Fibroblast of lung (primary cell): ENCODE measurements around the gene APOBEC3A. TPM values are rescaled to one million over a fixed set of nuclear protein-coding genes. Genes with fewer than 3 reads are reported as not detected.

Experiments used
- DNase-seq, 2 donors: peaks; one replicate each; pipeline versions ENCODE4 v3.0.0 to v3.0.0-alpha.2; 2010; ENCODE audit warnings: low read depth in 2 of 2
- H2AFZ ChIP-seq: 2 replicates; pipeline ENCODE4 v1.5.1; 2012; ENCODE audit warnings: low read length, control low read depth, inconsistent platforms
- H3K27ac ChIP-seq: 2 replicates; pipeline ENCODE4 v1.5.1; 2011; ENCODE audit warnings: low read length, control low read depth; ENCODE audit not compliant: insufficient read depth
- H3K27me3 ChIP-seq: 2 replicates; pipeline ENCODE4 v1.5.1; 2011; ENCODE audit warnings: mild to moderate bottlenecking, low read length; ENCODE audit not compliant: control insufficient read depth, insufficient read depth
- H3K36me3 ChIP-seq: 2 replicates; pipeline ENCODE4 v1.5.1; 2011; ENCODE audit warnings: low read length; ENCODE audit not compliant: control insufficient read depth, insufficient read depth
- H3K4me1 ChIP-seq: 2 replicates; pipeline ENCODE4 v1.5.1; 2011; ENCODE audit warnings: low read length; ENCODE audit not compliant: control insufficient read depth, insufficient read depth; ENCODE audit errors: extremely low read depth
- H3K4me2 ChIP-seq: 2 replicates; pipeline ENCODE4 v1.5.1; 2011; ENCODE audit warnings: low read length, control low read depth; ENCODE audit not compliant: insufficient read depth; ENCODE audit errors: extremely low read depth
- H3K4me3 ChIP-seq, 4 experiments: fragments of 200-600 bp in 1 of 4; sonication (generic) in 1 of 4; replicated peaks in 1 of 4; 2 replicates each; pipeline ENCODE4 v1.5.1; 2011 to 2016; ENCODE audit warnings: low read length in 4 of 4, low read depth in 3 of 4, mild to moderate bottlenecking in 3 of 4, control low read depth in 2 of 4, inconsistent platforms in 1 of 4, mixed read lengths in 1 of 4; ENCODE audit not compliant: insufficient read depth in 1 of 4; ENCODE audit errors: control extremely low read depth in 1 of 4
- H3K79me2 ChIP-seq: 2 replicates; pipeline ENCODE4 v1.5.1; 2012; ENCODE audit warnings: mild to moderate bottlenecking, low read length, inconsistent platforms; ENCODE audit not compliant: control insufficient read depth, insufficient read depth
- H3K9ac ChIP-seq: 2 replicates; pipeline ENCODE4 v1.5.1; 2011; ENCODE audit warnings: mild to moderate bottlenecking, low read length, control low read depth; ENCODE audit not compliant: insufficient read depth
- H3K9me3 ChIP-seq: 2 replicates; pipeline ENCODE4 v1.5.1; 2012; ENCODE audit warnings: low read depth, low read length; ENCODE audit not compliant: control insufficient read depth, insufficient read depth
- H4K20me1 ChIP-seq: 2 replicates; pipeline ENCODE4 v1.5.1; 2011; ENCODE audit warnings: low read length; ENCODE audit not compliant: control insufficient read depth, insufficient read depth; ENCODE audit errors: extremely low read depth
- EZH2 ChIP-seq: IDR thresholded peaks from 2 replicates; pipeline ENCODE4 v1.5.1; 2012; ENCODE audit warnings: low read length, control low read depth, mild to moderate bottlenecking; ENCODE audit errors: missing control alignments
- polyA plus RNA-seq, 2 donors: library from polyadenylated mRNA; depleted of rRNA in 1 of 2; stranded (reverse) in 1 of 2; unstranded in 1 of 2; fragments of >200 nt; gene quantifications; 2 replicates each; pipeline ENCODE4 v1.2.1, GENCODE V29; 2011 to 2012; ENCODE audit warnings: missing spikeins in 1 of 2
- total RNA-seq: library from RNA; depleted of rRNA; stranded (reverse); fragments of >200 nt; gene quantifications from 2 replicates; pipeline ENCODE4 v1.2.1, GENCODE V29; 2014
- TF ChIP-seq, protein P1 (sequence below), 2 donors: IDR thresholded peaks in 1 of 2; conservative IDR thresholded peaks in 1 of 2; 1 replicate in 1 of 2; 2 replicates in 1 of 2; pipeline ENCODE4 v1.5.1; 2011 to 2012; ENCODE audit warnings: low read length in 2 of 2, control low read depth in 1 of 2, inconsistent platforms in 1 of 2, low read depth in 1 of 2, mild to moderate bottlenecking in 1 of 2

The APOBEC3A gene
- total and polyA plus RNA-seq, 2 donors (not counting 1 experiment from before 2014, with no cell fraction given), result not detected

GRCh38 chr22:38966380-38966702 is 8.9 kb downstream of the APOBEC3A start:
- H4K20me1 ChIP-seq, result no peaks in the 10 kb centered on the region
- no peak for TF ChIP-seq EZH2
- TF ChIP-seq, protein P1, sequence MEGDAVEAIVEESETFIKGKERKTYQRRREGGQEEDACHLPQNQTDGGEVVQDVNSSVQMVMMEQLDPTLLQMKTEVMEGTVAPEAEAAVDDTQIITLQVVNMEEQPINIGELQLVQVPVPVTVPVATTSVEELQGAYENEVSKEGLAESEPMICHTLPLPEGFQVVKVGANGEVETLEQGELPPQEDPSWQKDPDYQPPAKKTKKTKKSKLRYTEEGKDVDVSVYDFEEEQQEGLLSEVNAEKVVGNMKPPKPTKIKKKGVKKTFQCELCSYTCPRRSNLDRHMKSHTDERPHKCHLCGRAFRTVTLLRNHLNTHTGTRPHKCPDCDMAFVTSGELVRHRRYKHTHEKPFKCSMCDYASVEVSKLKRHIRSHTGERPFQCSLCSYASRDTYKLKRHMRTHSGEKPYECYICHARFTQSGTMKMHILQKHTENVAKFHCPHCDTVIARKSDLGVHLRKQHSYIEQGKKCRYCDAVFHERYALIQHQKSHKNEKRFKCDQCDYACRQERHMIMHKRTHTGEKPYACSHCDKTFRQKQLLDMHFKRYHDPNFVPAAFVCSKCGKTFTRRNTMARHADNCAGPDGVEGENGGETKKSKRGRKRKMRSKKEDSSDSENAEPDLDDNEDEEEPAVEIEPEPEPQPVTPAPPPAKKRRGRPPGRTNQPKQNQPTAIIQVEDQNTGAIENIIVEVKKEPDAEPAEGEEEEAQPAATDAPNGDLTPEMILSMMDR (conservative IDR thresholded peaks at IDR 0.05 in 1 of 2, IDR thresholded peaks at IDR 0.05 in 1 of 2; ENCODE audit: low read depth in 1 of 2, low read length in 2 of 2), result no peak
- no peaks in the 10 kb centered on the region for H3K36me3 ChIP-seq
- DNase-seq, result no peak
- H3K4me2 ChIP-seq, result no peak overlapping the region
- no peaks in the 10 kb centered on the region for H3K79me2 ChIP-seq
- no peak overlapping the region for H2AFZ ChIP-seq
- no peak overlapping the region for H3K4me3 ChIP-seq
- no peaks in the 10 kb centered on the region for H3K4me1 ChIP-seq
- no peaks in the 10 kb centered on the region for H3K9me3 ChIP-seq
- H3K9ac ChIP-seq, result no peak overlapping the region
- H3K27me3 ChIP-seq, result peaks cover 7% of the 10 kb centered on the region
- no peak overlapping the region for H3K27ac ChIP-seq

- Histone ChIP-seq H3K27me3 (peaks cover 8% of the 10 kb centered on the region), H3K4me2 (no peak overlapping the region), H4K20me1 (no peaks in the 10 kb centered on the region), H3K9ac (no peak overlapping the region), H3K36me3 (no peaks in the 10 kb centered on the region), H3K79me2 (no peaks in the 10 kb centered on the region), H2AFZ (no peak overlapping the region), H3K4me3 (no peak overlapping the region), H3K9me3 (no peaks in the 10 kb centered on the region), H3K4me1 (no peaks in the 10 kb centered on the region), H3K27ac (no peak overlapping the region)
- DNase-seq, result no peak
- TF ChIP-seq EZH2, result no peak
- TF ChIP-seq, protein P1 (conservative IDR thresholded peaks at IDR 0.05 in 1 of 2, IDR thresholded peaks at IDR 0.05 in 1 of 2; ENCODE audit: low read depth in 1 of 2, low read length in 2 of 2), result no peak
Measured at GRCh38 chr22:38966942-38967341, 9.5 kb downstream of the APOBEC3A start.

DNA sequence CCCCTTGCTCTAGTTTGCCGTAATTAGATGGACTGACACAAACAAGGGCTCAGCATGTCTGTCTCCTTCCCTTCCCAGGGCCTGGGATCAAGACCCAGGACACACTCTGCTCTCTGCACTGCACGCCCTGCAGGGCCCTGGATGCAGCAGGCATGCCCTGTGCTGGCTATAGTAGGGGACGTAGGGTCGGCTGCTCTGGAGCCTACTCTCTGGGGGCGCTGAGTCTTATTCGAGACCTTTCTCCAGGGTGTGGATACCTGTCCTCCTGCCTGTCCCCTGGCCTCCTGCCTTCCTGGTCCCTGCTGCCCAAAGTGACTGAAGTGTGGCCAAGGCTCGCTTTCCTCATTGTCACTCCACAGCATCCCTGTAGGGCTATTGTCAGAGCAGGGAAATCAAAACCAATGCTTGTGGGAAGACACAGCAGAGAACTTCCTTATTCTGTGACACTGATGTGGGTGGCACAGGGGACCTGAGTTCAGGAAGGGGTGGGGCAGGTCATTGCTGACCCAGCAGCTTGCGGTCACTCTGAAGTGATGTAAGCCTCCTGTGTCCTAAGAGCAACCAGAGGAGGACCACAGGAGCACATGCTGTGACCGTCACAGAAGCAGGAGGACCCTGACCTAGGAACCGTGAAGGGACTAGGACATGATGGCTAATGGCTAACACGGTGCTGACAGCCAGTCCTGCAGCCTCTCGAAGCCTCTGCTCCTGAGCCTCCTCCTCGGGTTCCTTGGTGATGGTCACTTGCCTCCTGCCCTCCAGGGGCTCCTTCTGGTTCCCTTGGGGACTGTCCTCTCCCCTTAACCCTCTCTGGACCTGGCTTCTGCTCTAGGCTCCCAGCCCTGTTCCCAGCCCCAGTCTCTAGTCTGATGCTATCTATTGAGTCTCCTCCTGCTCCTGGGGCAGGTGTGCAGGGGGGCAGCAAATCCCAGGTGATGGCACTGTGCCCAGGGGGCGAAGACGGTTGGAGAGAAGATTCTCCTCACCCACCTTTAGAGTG is 10.3 kb downstream of the APOBEC3A start:
- Histone ChIP-seq H3K36me3 (no peaks in the 10 kb centered on the region), H3K4me1 (no peaks in the 10 kb centered on the region), H3K9me3 (no peaks in the 10 kb centered on the region), H3K27ac (no peak overlapping the region), H3K4me3 (no peak overlapping the region), H3K9ac (no peak overlapping the region), H2AFZ (no peak overlapping the region), H3K4me2 (no peak overlapping the region), H3K79me2 (no peaks in the 10 kb centered on the region), H3K27me3 (peaks cover 8% of the 10 kb centered on the region), H4K20me1 (no peaks in the 10 kb centered on the region)
- no peak for DNase-seq
- no peak for TF ChIP-seq EZH2
- TF ChIP-seq, protein P1 (conservative IDR thresholded peaks at IDR 0.05 in 1 of 2, IDR thresholded peaks at IDR 0.05 in 1 of 2; ENCODE audit: low read depth in 1 of 2, low read length in 2 of 2), result no peak
